KMS-11 (cell line): ENCODE results near the gene UMPS.

Experiments
- H2AFZ ChIP-seq: fragments of 200-600 bp; sonication (generic); 2 replicates; pipeline ENCODE4 v1.6.1; 2016; ENCODE audit warnings: antibody characterized with exemption, mixed run types, low read depth
- H3K27ac ChIP-seq: fragments of 200-600 bp; sonication (generic); 2 replicates; pipeline ENCODE4 v1.6.1; 2016; ENCODE audit warnings: mild to moderate bottlenecking, mixed run types
- H3K27me3 ChIP-seq: fragments of 200-600 bp; sonication (generic); 2 replicates; pipeline ENCODE4 v1.6.1; 2017; ENCODE audit warnings: mild to moderate bottlenecking, low read depth, mixed run types, moderate library complexity; ENCODE audit not compliant: insufficient read depth
- H3K36me3 ChIP-seq: fragments of 200-600 bp; sonication (generic); 2 replicates; pipeline ENCODE4 v1.6.1; 2017; ENCODE audit warnings: mild to moderate bottlenecking, mixed run types; ENCODE audit not compliant: insufficient read depth
- H3K4me1 ChIP-seq: fragments of 200-600 bp; sonication (generic); 2 replicates; pipeline ENCODE4 v1.6.1; 2016; ENCODE audit warnings: mild to moderate bottlenecking, low read depth, mixed run types; ENCODE audit not compliant: poor library complexity, severe bottlenecking
- H3K4me2 ChIP-seq: fragments of 200-600 bp; sonication (generic); 2 replicates; pipeline ENCODE4 v1.7.0; 2016; ENCODE audit warnings: mild to moderate bottlenecking, mixed run types
- H3K4me3 ChIP-seq: fragments of 200-600 bp; sonication (generic); IDR thresholded peaks from 2 replicates; pipeline ENCODE4 v1.6.1; 2017; ENCODE audit warnings: low read depth, low read length, mixed read lengths; ENCODE audit not compliant: insufficient read depth
- H3K79me2 ChIP-seq: fragments of 200-600 bp; sonication (generic); 2 replicates; pipeline ENCODE4 v1.6.1; 2016; ENCODE audit warnings: low read depth, mixed run types; ENCODE audit not compliant: insufficient read depth
- H3K9ac ChIP-seq: fragments of 200-600 bp; sonication (generic); 2 replicates; pipeline ENCODE4 v1.6.1; 2016; ENCODE audit warnings: mild to moderate bottlenecking, mixed run types
- H4K20me1 ChIP-seq: fragments of 200-600 bp; sonication (generic); 2 replicates; pipeline ENCODE4 v1.6.1; 2016; ENCODE audit warnings: mild to moderate bottlenecking, mixed run types; ENCODE audit not compliant: insufficient read depth
- TF ChIP-seq, protein P1 (sequence below): fragments of 200-600 bp; sonication (generic); conservative IDR thresholded peaks from 2 replicates; pipeline ENCODE4 v1.6.1; 2017; ENCODE audit warnings: low read depth, mild to moderate bottlenecking, antibody characterized with exemption, low read length, moderate library complexity, mixed read lengths

UMPS gene

GRCh38 chr3:124791142-124791541, 60.9 kb downstream of the UMPS start:
- peak overlapping the region; percentile 97 for H3K27ac ChIP-seq
- H2AFZ ChIP-seq, result no peak overlapping the region
- H4K20me1 ChIP-seq, result no peaks in the 10 kb centered on the region
- H3K4me2 ChIP-seq, result peak overlapping the region; percentile 65
- H3K4me1 ChIP-seq, result peaks cover 91% of the 10 kb centered on the region
- peaks cover 14% of the 10 kb centered on the region; the same call in 1 of the 2 replicates for H3K79me2 ChIP-seq
- no peaks in the 10 kb centered on the region for H3K36me3 ChIP-seq
- H3K9ac ChIP-seq, result peak overlapping the region; percentile 84
- TF ChIP-seq, protein P1, sequence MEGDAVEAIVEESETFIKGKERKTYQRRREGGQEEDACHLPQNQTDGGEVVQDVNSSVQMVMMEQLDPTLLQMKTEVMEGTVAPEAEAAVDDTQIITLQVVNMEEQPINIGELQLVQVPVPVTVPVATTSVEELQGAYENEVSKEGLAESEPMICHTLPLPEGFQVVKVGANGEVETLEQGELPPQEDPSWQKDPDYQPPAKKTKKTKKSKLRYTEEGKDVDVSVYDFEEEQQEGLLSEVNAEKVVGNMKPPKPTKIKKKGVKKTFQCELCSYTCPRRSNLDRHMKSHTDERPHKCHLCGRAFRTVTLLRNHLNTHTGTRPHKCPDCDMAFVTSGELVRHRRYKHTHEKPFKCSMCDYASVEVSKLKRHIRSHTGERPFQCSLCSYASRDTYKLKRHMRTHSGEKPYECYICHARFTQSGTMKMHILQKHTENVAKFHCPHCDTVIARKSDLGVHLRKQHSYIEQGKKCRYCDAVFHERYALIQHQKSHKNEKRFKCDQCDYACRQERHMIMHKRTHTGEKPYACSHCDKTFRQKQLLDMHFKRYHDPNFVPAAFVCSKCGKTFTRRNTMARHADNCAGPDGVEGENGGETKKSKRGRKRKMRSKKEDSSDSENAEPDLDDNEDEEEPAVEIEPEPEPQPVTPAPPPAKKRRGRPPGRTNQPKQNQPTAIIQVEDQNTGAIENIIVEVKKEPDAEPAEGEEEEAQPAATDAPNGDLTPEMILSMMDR, result no peak
- no peak overlapping the region for H3K4me3 ChIP-seq
- H3K27me3 ChIP-seq, result no peaks in the 10 kb centered on the region

DNA sequence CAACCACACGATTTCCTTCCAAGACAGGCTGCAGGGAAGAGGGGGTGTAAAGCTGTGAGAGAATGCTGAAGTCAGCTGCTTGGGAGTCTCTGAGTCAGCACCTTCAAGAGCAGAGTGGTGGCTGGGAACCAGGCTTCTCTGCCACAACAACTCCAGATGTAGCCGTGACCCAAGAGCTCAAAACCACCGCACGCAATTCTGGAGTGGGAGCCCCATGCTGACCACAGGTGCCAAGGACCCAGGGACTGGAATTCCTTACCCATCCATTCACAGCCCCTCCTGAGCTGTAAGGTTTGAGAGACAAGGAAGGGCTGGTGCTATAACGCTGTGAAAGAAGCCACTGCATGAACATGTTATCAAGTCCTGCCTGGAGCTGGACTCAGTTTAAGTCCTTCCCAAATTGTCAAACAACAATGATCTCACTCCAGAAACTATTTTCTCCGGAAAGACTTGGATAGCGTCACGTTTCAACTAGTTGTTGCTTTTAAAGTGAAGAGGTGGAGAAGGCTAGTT, 61.4 kb downstream of the UMPS start:
- Histone ChIP-seq H3K27ac (peak overlapping the region; percentile 97), H3K4me1 (peaks cover 87% of the 10 kb centered on the region), H3K79me2 (peaks cover 14% of the 10 kb centered on the region; the same call in 1 of the 2 replicates), H3K4me3 (peak overlapping the region; percentile 48), H3K36me3 (no peaks in the 10 kb centered on the region), H4K20me1 (no peaks in the 10 kb centered on the region), H3K4me2 (peak overlapping the region; percentile 65), H3K9ac (peak overlapping the region; percentile 84), H2AFZ (no peak overlapping the region), H3K27me3 (no peaks in the 10 kb centered on the region)
- TF ChIP-seq, protein P1, result no peak; the same call in 1 of the 2 replicates

DNA sequence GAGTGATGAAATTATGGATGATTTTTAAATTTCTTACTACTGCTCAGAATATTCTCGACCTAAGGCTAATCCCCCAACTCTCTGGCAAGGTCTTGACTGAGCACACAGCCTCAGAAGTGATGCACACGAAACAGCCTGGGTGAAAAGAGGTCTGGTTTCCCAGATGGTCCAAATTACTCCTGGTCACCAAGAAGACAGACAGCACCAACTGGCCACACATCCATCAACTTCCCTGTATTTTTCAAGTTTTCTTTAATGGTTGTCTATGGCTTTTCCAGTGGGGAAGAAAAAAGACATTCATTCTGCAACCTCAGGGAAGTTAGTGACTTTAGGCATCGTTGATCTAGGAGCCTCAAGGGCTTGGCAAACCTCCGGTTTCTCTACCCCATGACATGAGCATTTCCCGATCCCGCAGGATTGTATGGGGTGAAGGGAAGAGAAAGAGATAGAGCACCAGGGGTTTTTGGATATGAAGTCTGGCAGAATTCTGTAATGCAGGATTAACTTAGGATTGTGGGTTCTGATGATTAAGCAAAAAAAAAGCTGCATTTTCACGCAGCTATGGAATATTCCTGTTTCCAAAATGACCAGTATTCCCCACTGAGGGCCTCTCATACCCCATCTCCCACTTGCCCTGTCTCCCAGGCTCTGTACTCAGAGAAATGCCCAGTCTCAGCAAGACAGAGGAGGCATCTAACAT, 62.2 kb downstream of the UMPS start:
- Histone ChIP-seq H3K27me3 (no peaks in the 10 kb centered on the region), H3K4me2 (peak overlapping the region; percentile 65), H3K27ac (peak overlapping the region; percentile 97), H3K4me1 (peaks cover 79% of the 10 kb centered on the region), H3K36me3 (no peaks in the 10 kb centered on the region), H3K4me3 (no peak overlapping the region), H4K20me1 (no peaks in the 10 kb centered on the region), H2AFZ (no peak overlapping the region), H3K9ac (peak overlapping the region; percentile 84), H3K79me2 (peaks cover 14% of the 10 kb centered on the region; the same call in 1 of the 2 replicates)
- TF ChIP-seq, protein P1, result no peak

DNA sequence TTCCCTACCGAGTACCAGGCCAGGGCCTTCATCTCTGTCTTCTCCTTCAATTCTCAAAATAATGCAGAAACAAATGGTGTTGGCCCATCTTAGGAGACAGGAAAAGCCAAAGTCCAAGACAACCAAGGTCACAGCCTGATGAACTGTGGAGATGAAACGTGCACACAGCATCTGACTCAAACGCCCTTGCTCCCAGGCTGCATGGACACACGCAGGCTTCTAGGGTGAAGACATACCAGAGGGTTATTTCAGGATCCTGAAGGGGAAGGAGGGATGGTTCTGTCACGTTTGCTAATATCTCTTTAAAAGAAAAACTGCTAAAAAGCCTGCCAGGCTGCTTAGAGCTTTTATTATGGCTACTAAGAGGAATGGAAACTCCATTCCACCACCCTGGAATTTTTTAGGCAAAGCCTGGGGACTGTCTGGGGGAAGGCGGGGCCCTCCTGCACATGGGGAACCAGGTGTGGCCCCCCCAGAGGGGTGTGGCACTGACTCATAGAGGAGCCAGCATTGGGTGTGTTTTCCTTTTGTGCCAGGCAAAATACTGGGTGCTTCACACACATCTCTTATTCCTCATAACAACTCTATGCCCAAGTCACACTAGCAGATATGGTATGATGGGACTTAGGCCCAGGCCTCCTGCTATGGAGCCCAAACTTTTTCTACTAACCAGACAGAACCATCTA, 62.9 kb downstream of the UMPS start:
- H4K20me1 ChIP-seq, result no peaks in the 10 kb centered on the region
- TF ChIP-seq, protein P1, result no peak
- H3K4me1 ChIP-seq, result peaks cover 73% of the 10 kb centered on the region
- H3K4me2 ChIP-seq, result peak overlapping the region; percentile 65; the same call in 1 of the 2 replicates
- H3K27ac ChIP-seq, result peak overlapping the region; percentile 97
- H3K9ac ChIP-seq, result peak overlapping the region; percentile 84; the same call in 1 of the 2 replicates
- H3K36me3 ChIP-seq, result no peaks in the 10 kb centered on the region
- H3K79me2 ChIP-seq, result peaks cover 10% of the 10 kb centered on the region; the same call in 1 of the 2 replicates
- H2AFZ ChIP-seq, result no peak overlapping the region
- no peaks in the 10 kb centered on the region for H3K27me3 ChIP-seq
- no peak overlapping the region for H3K4me3 ChIP-seq
